A549 (cell line): ENCODE results near the gene KATNAL1. TPM values are rescaled to one million over a fixed set of nuclear protein-coding genes. Genes with fewer than 3 reads are reported as not detected.

Experiments
- ATAC-seq, 2 experiments: fragments of 200-7000 bp in 1 of 2; fragments of >200 bp in 1 of 2; cut with Nextera tagmentation in 1 of 2; cut with Tn5 transposase in 1 of 2; 3 replicates each; pipeline versions ENCODE4 v1.8.0 to v1.9.1; 2018 to 2020; ENCODE audit warnings: mild to moderate bottlenecking in 1 of 2, moderate library complexity in 1 of 2
- CTCF ChIA-PET: fragments of 300-600 bp; sonication (Branson Sonifier 250); formaldehyde crosslinking; extraction: SDS; loops from one replicate; lab custom pipeline; 2021; ENCODE audit warnings: antibody characterized with exemption, inconsistent platforms; lab: Yijun Ruan, JAX
- POLR2A ChIA-PET: fragments of 350-600 bp; formaldehyde crosslinking; extraction: SDS; loops from one replicate; lab custom pipeline; 2021; ENCODE audit warnings: antibody characterized with exemption, inconsistent platforms; lab: Yijun Ruan, JAX
- DNase-seq, 2 experiments: peaks; one replicate each; pipeline versions ENCODE4 v3.0.0 to v3.0.0-alpha.2; 2011 to 2016; ENCODE audit warnings: low read depth in 1 of 2, low spot score in 1 of 2
- FAIRE-seq: peaks from 2 replicates; lab custom pipeline; 2011; peaks lifted over from hg19 to GRCh38; lab: Jason Lieb, UNC
- H3K27ac ChIP-seq, 2 experiments: fragments of >200 bp; sonication (Bioruptor Twin); formaldehyde crosslinking; 3 replicates each; pipeline ENCODE4 v1.5.1; 2016 to 2017
- H3K4me1 ChIP-seq: fragments of >200 bp; sonication (Bioruptor Twin); formaldehyde crosslinking; 3 replicates; pipeline ENCODE4 v1.6.1; 2016
- H3K4me2 ChIP-seq: fragments of >200 bp; sonication (Bioruptor Twin); formaldehyde crosslinking; 3 replicates; pipeline ENCODE4 v1.6.1; 2016
- H3K4me3 ChIP-seq: fragments of >200 bp; sonication (Bioruptor Twin); formaldehyde crosslinking; 3 replicates; pipeline ENCODE4 v1.5.1; 2016
- H3K9me3 ChIP-seq: fragments of >200 bp; sonication (Bioruptor Twin); formaldehyde crosslinking; 3 replicates; pipeline ENCODE4 v1.6.1; 2016
- BHLHE40 ChIP-seq: IDR thresholded peaks from 2 replicates; pipeline ENCODE4 v1.6.1; 2012; ENCODE audit warnings: low read depth, low read length, inconsistent platforms
- CBX8 ChIP-seq: fragments of 200-600 bp; sonication (generic); IDR thresholded peaks from 2 replicates; pipeline ENCODE4 v1.6.1; 2016
- CHD4 ChIP-seq: fragments of 200-600 bp; sonication (generic); IDR thresholded peaks from 2 replicates; pipeline ENCODE4 v1.6.1; 2016; ENCODE audit warnings: antibody characterized with exemption, mild to moderate bottlenecking, borderline replicate concordance
- EHMT2 ChIP-seq: fragments of 200-600 bp; sonication (generic); IDR thresholded peaks from 2 replicates; pipeline ENCODE4 v1.6.1; 2016; ENCODE audit warnings: antibody characterized with exemption, low read depth, mild to moderate bottlenecking, moderate library complexity
- EP300 ChIP-seq, 2 experiments: fragments of >200 bp; sonication (Bioruptor Twin); formaldehyde crosslinking; IDR thresholded peaks; 2 replicates in 1 of 2; 3 replicates in 1 of 2; pipeline ENCODE4 v1.6.1; 2016 to 2017
- FOSB ChIP-seq: fragments of 250-450 bp; sonication (Bioruptor Pico); IDR thresholded peaks from 2 replicates; pipeline ENCODE4 v1.5.0; 2020; ENCODE audit warnings: mild to moderate bottlenecking, moderate library complexity
- GATA3 ChIP-seq: IDR thresholded peaks from 2 replicates; pipeline ENCODE4 v1.6.1; 2012; ENCODE audit warnings: borderline replicate concordance
- HOXB13 ChIP-seq: fragments of 250-450 bp; sonication (Bioruptor Pico); IDR thresholded peaks from 2 replicates; pipeline ENCODE4 v1.5.0; 2020; ENCODE audit warnings: low read depth, mild to moderate bottlenecking, moderate library complexity
- HOXB5 ChIP-seq: fragments of 250-450 bp; sonication (Bioruptor Pico); IDR thresholded peaks from 2 replicates; pipeline ENCODE4 v1.5.0; 2020; ENCODE audit warnings: mild to moderate bottlenecking, moderate library complexity
- JUNB ChIP-seq: fragments of >200 bp; sonication (Bioruptor Twin); formaldehyde crosslinking; IDR thresholded peaks from 2 replicates; pipeline ENCODE4 v1.6.1; 2016
- KDM1A ChIP-seq: fragments of 200-600 bp; sonication (generic); IDR thresholded peaks from 2 replicates; pipeline ENCODE4 v1.6.1; 2016; ENCODE audit warnings: low read depth, mild to moderate bottlenecking
- MAFK ChIP-seq: fragments of 450-650 bp; IDR thresholded peaks from 2 replicates; pipeline ENCODE4 v1.6.1; 2014; ENCODE audit not compliant: partially characterized antibody
- NFE2L2 ChIP-seq: fragments of 150-350 bp; conservative IDR thresholded peaks from 2 replicates; pipeline ENCODE4 v1.6.1; 2014; ENCODE audit warnings: low read length
- NR3C1 ChIP-seq: fragments of >200 bp; sonication (Bioruptor Twin); formaldehyde crosslinking; IDR thresholded peaks from 3 replicates; pipeline ENCODE4 v1.6.1; 2017
- POLR2AphosphoS2 ChIP-seq: conservative IDR thresholded peaks from 2 replicates; pipeline ENCODE4 v1.6.1; 2012; ENCODE audit warnings: low read length, improper control_type of control experiment, inconsistent platforms
- RARB ChIP-seq: fragments of 250-450 bp; sonication (Bioruptor Pico); IDR thresholded peaks from 2 replicates; pipeline ENCODE4 v1.8.0; 2021; ENCODE audit warnings: mild to moderate bottlenecking, moderate library complexity
- RCOR1 ChIP-seq: fragments of 150-350 bp; IDR thresholded peaks from 2 replicates; pipeline ENCODE4 v1.6.1; 2014; ENCODE audit warnings: antibody characterized with exemption, low read length, low read depth
- TP53 ChIP-seq: fragments of 250-450 bp; sonication (Bioruptor Pico); IDR thresholded peaks from 2 replicates; pipeline ENCODE4 v1.5.0; 2021; ENCODE audit warnings: mild to moderate bottlenecking, moderate library complexity
- ZFP36 ChIP-seq: fragments of 450-650 bp; IDR thresholded peaks from 2 replicates; pipeline ENCODE4 v1.6.1; 2014; ENCODE audit warnings: borderline replicate concordance; ENCODE audit not compliant: partially characterized antibody
- ZSCAN20 ChIP-seq: fragments of 250-450 bp; sonication (Bioruptor Pico); IDR thresholded peaks from 2 replicates; pipeline ENCODE4 v1.8.0; 2022; ENCODE audit warnings: mild to moderate bottlenecking, moderate library complexity
- WGBS: methylation state at CpG from one replicate; pipeline ENCODE4 v1.1.6; 2017; ENCODE audit errors: missing lambda C conversion rate; 5-methylcytosine and 5-hydroxymethylcytosine counted together
- polyA plus RNA-seq, 4 experiments: library from polyadenylated mRNA; depleted of rRNA in 3 of 4; stranded (reverse); fragments of >200 nt; fragmentation: RNase III in 1 of 4; extraction: RNeasy Plus Mini Kit Qiagen cat#74134 plus additional on column Dnase treatment in 1 of 4; gene quantifications; 2 replicates in 3 of 4; 3 replicates in 1 of 4; pipeline ENCODE4 v1.2.3, GENCODE V29; 2011 to 2017
- TF ChIP-seq, protein P1 (sequence below): IDR thresholded peaks from 2 replicates; pipeline ENCODE4 v1.6.1; 2012
- TF ChIP-seq, protein P2 (sequence below): fragments of 150-350 bp; IDR thresholded peaks from 2 replicates; pipeline ENCODE4 v1.6.1; 2014; ENCODE audit warnings: low read depth, mild to moderate bottlenecking, low read length
- TF ChIP-seq, protein P3 (sequence below): fragments of >200 bp; sonication (Bioruptor Twin); formaldehyde crosslinking; IDR thresholded peaks from 2 replicates; pipeline ENCODE4 v1.6.1; 2016
- TF ChIP-seq, protein P4 (sequence below): fragments of 200-600 bp; sonication (generic); IDR thresholded peaks from 2 replicates; pipeline ENCODE4 v1.6.1; 2016; ENCODE audit warnings: antibody characterized with exemption, mild to moderate bottlenecking, moderate library complexity

The KATNAL1 gene
- polyA plus RNA-seq, 2 of the 4 experiments (the other 2 are of a cell fraction), result 7.9 to 10.5 TPM

DNA sequence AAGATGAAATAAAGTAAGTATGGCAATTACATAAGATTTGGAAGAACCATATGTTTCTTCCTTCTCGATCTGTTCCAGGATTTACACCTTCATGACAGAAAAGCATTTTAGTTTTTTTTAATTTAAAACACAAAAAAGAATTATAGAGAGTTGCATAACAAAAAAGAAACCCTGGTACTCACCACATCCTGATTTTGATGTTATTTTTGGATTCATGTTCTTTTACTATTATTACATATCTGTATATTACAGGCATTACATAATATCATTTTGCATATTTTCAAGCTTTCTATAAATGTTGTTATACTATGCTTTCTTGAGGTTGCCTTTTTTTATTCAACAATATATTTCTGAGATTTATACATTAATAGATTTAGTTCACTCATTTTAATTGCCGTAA lies 6.7 kb upstream of the KATNAL1 start:
- CTCF ChIA-PET, result no interaction called here
- DNase-seq (no peak), FAIRE-seq (no peak)
- WGBS, result 92% methylated on average over 2 of the region's 2 CpGs
- Histone ChIP-seq H3K4me1 (0 out of 3 replicates have a peak, but pooled peaks cover 5% of the 10 kb centered on the region), H3K27ac (no peak overlapping the region)
- no peak for TF ChIP-seq NR3C1
- no peak for TF ChIP-seq ZFP36
- TF ChIP-seq NFE2L2, result no peak
- no peak for TF ChIP-seq GATA3
- TF ChIP-seq, protein P1, sequence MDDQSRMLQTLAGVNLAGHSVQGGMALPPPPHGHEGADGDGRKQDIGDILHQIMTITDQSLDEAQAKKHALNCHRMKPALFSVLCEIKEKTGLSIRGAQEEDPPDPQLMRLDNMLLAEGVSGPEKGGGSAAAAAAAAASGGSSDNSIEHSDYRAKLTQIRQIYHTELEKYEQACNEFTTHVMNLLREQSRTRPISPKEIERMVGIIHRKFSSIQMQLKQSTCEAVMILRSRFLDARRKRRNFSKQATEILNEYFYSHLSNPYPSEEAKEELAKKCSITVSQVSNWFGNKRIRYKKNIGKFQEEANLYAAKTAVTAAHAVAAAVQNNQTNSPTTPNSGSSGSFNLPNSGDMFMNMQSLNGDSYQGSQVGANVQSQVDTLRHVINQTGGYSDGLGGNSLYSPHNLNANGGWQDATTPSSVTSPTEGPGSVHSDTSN, result no peak
- TF ChIP-seq CBX8, result no peak
- TF ChIP-seq, protein P2, sequence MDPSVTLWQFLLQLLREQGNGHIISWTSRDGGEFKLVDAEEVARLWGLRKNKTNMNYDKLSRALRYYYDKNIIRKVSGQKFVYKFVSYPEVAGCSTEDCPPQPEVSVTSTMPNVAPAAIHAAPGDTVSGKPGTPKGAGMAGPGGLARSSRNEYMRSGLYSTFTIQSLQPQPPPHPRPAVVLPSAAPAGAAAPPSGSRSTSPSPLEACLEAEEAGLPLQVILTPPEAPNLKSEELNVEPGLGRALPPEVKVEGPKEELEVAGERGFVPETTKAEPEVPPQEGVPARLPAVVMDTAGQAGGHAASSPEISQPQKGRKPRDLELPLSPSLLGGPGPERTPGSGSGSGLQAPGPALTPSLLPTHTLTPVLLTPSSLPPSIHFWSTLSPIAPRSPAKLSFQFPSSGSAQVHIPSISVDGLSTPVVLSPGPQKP, result no peak
- no peak for TF ChIP-seq FOSB (CRISPR knock-in tag)
- TF ChIP-seq BHLHE40, result no peak
- no peak for TF ChIP-seq RARB
- TF ChIP-seq, all 56 proteins: peak for 0
- H3K4me2 ChIP-seq, result no peak overlapping the region
- POLR2A ChIA-PET, result no interaction called here
- ATAC-seq, result no peak
- no peaks in the 10 kb centered on the region for H3K9me3 ChIP-seq
- no peak overlapping the region for H3K4me3 ChIP-seq

DNA sequence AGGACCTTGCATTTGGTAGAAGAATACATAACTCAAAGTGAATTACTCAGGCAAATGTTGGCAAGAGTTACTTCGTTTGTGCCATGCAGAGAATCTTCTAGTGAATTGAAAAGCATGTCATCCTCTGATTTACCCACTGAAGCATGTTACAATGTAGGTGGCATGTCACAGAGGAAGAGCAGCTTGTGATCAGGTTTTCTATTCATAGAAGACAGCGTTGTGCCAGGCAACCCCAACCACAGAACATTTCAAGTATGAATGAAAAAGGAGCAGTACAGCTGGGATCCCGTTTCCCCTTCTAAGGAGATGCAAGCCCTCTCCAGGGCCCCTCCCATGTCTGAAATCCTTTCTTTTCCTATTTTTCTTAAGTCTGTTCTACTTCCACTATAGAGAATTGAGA lies 6.0 kb upstream of the KATNAL1 start:
- H3K4me1 ChIP-seq, result peaks cover 11% of the 10 kb centered on the region
- DNase-seq (no peak), ATAC-seq (no peak), FAIRE-seq (no peak)
- no peak overlapping the region for H3K4me3 ChIP-seq
- H3K27ac ChIP-seq, result no peak overlapping the region
- TF ChIP-seq MAFK, result no peak
- no peak for TF ChIP-seq KDM1A
- no peak for TF ChIP-seq CHD4
- TF ChIP-seq, protein P3, sequence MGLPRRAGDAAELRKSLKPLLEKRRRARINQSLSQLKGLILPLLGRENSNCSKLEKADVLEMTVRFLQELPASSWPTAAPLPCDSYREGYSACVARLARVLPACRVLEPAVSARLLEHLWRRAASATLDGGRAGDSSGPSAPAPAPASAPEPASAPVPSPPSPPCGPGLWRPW, result no peak
- TF ChIP-seq RCOR1, result no peak
- no peak for TF ChIP-seq ZSCAN20 (CRISPR knock-in tag)
- TF ChIP-seq EP300 (IDR thresholded peaks at IDR 0.05), result no peak
- TF ChIP-seq, protein P1, result no peak
- TF ChIP-seq NR3C1, result no peak
- TF ChIP-seq TP53 (CRISPR knock-in tag), result no peak
- no peak for TF ChIP-seq EHMT2
- TF ChIP-seq, protein P4, sequence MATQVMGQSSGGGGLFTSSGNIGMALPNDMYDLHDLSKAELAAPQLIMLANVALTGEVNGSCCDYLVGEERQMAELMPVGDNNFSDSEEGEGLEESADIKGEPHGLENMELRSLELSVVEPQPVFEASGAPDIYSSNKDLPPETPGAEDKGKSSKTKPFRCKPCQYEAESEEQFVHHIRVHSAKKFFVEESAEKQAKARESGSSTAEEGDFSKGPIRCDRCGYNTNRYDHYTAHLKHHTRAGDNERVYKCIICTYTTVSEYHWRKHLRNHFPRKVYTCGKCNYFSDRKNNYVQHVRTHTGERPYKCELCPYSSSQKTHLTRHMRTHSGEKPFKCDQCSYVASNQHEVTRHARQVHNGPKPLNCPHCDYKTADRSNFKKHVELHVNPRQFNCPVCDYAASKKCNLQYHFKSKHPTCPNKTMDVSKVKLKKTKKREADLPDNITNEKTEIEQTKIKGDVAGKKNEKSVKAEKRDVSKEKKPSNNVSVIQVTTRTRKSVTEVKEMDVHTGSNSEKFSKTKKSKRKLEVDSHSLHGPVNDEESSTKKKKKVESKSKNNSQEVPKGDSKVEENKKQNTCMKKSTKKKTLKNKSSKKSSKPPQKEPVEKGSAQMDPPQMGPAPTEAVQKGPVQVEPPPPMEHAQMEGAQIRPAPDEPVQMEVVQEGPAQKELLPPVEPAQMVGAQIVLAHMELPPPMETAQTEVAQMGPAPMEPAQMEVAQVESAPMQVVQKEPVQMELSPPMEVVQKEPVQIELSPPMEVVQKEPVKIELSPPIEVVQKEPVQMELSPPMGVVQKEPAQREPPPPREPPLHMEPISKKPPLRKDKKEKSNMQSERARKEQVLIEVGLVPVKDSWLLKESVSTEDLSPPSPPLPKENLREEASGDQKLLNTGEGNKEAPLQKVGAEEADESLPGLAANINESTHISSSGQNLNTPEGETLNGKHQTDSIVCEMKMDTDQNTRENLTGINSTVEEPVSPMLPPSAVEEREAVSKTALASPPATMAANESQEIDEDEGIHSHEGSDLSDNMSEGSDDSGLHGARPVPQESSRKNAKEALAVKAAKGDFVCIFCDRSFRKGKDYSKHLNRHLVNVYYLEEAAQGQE, result no peak
- no peak for TF ChIP-seq JUNB
- no peak for TF ChIP-seq HOXB13 (CRISPR knock-in tag)
- TF ChIP-seq HOXB5 (CRISPR knock-in tag), result no peak
- TF ChIP-seq POLR2AphosphoS2, result no peak
- H3K9me3 ChIP-seq, result no peaks in the 10 kb centered on the region
- WGBS, result 64% methylated on average over 3 of the region's 3 CpGs
- POLR2A ChIA-PET, result no interaction called here
- no peak overlapping the region for H3K4me2 ChIP-seq
- CTCF ChIA-PET, result no interaction called here
